ENCODE measurements around the gene ADCY3. TPM values are rescaled to one million over a fixed set of nuclear protein-coding genes. Genes with fewer than 3 reads are reported as not detected.

ADCY3 gene
- total and polyA plus RNA-seq, 2 of the 13 experiments (the other 11 are each of a cell fraction or from before 2014, with no cell fraction given): 0.11 to 0.61 TPM

- TF ChIP-seq NR2C2 (CRISPR knock-in tag; IDR thresholded peaks at IDR 0.05; ENCODE audit: borderline replicate concordance): peak; percentile 84
- TF ChIP-seq ZNF225 (CRISPR knock-in tag; IDR thresholded peaks at IDR 0.05): peak; percentile 57; the same call in 1 of the 2 replicates
- peak; percentile 63; the same call in 1 of the 2 replicates for TF ChIP-seq ZNF430 (CRISPR knock-in tag; IDR thresholded peaks at IDR 0.05)
- TF ChIP-seq RERE (CRISPR knock-in tag; IDR thresholded peaks at IDR 0.05; ENCODE audit: low read depth): peak; percentile 50; the same call in 1 of the 2 replicates
- TF ChIP-seq ELK4 (CRISPR knock-in tag; IDR thresholded peaks at IDR 0.05; ENCODE audit: borderline replicate concordance): no peak
- no peak for TF ChIP-seq HMGA1 (CRISPR knock-in tag; conservative IDR thresholded peaks at IDR 0.05)
- TF ChIP-seq ZNF160 (CRISPR knock-in tag; IDR thresholded peaks at IDR 0.05): no peak; the same call in none of the 2 replicates
- no peak for TF ChIP-seq CERS6 (CRISPR knock-in tag; IDR thresholded peaks at IDR 0.05)
- peak; percentile 49; the same call in 1 of the 2 replicates for TF ChIP-seq ZNF362 (CRISPR knock-in tag; IDR thresholded peaks at IDR 0.05; ENCODE audit: borderline replicate concordance)
- TF ChIP-seq SP2 (CRISPR knock-in tag; IDR thresholded peaks at IDR 0.05): no peak
- TF ChIP-seq ZFP62 (CRISPR knock-in tag; IDR thresholded peaks at IDR 0.05): no peak
- peak; percentile 51; the same call in 1 of the 2 replicates for TF ChIP-seq CHCHD3 (CRISPR knock-in tag; IDR thresholded peaks at IDR 0.05)
- TF ChIP-seq PLSCR1 (CRISPR knock-in tag; IDR thresholded peaks at IDR 0.05; ENCODE audit: borderline replicate concordance): no peak
- peak in 1 of 2 experiments; percentile 86; a peak in 2 of 4 replicates for TF ChIP-seq ATF4 (CRISPR knock-in tag; IDR thresholded peaks at IDR 0.05)
- peak; percentile 96 for TF ChIP-seq ZNF598 (CRISPR knock-in tag; IDR thresholded peaks at IDR 0.05; ENCODE audit: borderline replicate concordance)
- peak; percentile 97 for TF ChIP-seq ARID2 (CRISPR knock-in tag; IDR thresholded peaks at IDR 0.05; ENCODE audit: borderline replicate concordance)
Measured at GRCh38 chr2:24792874-24793760, 126.9 kb downstream of the ADCY3 start, which contains the start of the genes CENPO and PTRHD1 (continued).

Measured in HepG2 (cell line).